IPS DF 19.7 (cell line): ENCODE results near the gene SNAPC2.

Source experiments
- DNase-seq: peaks from one replicate; pipeline ENCODE4 v3.0.0-alpha.2; 2013; ENCODE audit warnings: low read depth, low spot score

The SNAPC2 gene, protein sequence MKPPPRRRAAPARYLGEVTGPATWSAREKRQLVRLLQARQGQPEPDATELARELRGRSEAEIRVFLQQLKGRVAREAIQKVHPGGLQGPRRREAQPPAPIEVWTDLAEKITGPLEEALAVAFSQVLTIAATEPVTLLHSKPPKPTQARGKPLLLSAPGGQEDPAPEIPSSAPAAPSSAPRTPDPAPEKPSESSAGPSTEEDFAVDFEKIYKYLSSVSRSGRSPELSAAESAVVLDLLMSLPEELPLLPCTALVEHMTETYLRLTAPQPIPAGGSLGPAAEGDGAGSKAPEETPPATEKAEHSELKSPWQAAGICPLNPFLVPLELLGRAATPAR

DNA sequence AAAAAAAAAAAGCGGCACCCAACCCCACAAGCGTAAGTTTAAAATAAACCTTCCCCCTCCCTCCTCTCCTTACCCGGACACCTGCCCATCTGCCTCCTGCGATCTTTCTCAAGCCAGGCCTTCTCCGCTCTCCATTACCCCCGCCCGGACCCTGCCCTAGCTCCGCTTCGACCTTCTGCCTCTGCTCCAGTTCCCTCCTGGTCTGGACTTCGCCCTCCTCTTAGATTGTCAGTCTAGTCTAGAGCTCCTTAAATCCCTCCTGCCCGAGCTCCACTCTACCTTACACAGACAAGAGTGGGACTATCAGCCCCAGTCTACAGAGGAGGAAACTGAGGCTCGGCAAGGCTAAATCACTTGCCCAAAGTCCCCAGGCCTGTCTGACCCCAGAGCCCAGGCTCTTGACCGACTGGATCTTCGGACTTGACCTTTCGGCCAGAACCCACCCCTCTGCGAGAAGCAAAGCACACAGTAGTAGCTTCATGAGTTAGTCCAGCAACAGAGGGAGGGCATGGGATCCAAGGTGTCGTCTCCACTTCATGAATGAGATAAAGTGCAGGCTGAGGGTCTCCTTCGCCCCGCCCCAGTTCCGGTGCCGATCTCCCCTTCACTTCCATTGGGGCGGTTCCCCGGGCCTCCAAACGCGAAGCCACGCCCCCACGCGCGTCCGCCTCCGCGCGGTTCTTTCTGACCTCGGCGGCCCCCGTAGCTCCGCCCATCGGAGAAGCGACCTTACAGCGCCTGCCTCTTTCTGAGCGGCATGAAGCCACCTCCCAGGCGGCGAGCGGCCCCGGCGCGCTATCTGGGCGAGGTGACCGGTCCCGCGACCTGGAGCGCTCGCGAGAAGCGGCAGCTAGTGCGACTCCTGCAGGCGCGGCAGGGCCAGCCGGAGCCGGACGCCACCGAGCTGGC lies at the start of gene SNAPC2:
SNAPC2 (plus strand) TSS at position 729 of the 909 bp plus-strand sequence; CDS start at position 758, 29 bp downstream.
- no peak for DNase-seq

DNA sequence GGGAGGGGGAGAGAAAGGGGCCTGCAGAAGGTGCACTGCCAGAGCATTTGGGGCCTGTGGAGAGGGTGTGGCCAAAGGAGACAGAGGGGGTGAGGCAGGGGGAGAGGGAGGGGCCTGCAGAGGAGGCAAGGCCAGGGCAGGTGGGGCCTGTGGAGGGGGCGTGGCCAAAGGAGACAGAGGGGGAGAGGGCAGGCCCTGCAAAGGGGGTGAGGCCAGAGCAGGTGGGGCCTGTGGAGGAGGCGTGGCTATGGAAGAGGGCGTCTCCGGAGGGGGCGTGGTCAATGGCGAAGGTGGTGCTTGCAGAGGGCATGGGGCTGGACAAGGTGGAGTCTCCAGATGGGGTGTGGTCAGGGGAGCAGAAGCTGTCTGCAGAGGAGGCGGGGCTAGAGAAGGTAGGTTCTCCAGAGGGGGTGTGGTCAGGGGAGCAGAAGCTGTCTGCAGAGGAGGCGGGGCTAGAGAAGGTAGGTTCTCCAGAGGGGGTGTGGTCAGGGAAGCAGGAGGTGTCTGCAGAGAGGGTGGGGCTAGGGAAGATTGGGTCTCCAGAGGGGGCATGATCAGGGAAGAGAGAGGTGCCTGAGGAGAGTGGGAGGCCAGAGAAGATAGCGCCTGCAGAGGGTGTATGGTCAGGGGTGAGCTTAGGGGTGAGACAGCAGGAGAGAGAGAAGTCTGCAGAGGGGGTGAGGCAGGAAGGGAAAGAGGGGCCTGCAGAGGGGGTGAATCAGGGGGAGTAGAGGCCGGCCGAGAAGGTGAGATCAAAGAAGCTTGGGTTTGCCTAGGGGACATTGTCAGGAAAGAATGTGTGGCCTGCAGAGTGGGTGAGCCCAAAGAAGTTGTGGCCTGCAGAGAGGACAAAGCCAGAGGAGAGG lies 49.3 kb upstream of the SNAPC2 start:
- no peak for DNase-seq

GRCh38 chr19:7871437-7872305 lies 48.5 kb upstream of the SNAPC2 start:
- no peak for DNase-seq

DNA sequence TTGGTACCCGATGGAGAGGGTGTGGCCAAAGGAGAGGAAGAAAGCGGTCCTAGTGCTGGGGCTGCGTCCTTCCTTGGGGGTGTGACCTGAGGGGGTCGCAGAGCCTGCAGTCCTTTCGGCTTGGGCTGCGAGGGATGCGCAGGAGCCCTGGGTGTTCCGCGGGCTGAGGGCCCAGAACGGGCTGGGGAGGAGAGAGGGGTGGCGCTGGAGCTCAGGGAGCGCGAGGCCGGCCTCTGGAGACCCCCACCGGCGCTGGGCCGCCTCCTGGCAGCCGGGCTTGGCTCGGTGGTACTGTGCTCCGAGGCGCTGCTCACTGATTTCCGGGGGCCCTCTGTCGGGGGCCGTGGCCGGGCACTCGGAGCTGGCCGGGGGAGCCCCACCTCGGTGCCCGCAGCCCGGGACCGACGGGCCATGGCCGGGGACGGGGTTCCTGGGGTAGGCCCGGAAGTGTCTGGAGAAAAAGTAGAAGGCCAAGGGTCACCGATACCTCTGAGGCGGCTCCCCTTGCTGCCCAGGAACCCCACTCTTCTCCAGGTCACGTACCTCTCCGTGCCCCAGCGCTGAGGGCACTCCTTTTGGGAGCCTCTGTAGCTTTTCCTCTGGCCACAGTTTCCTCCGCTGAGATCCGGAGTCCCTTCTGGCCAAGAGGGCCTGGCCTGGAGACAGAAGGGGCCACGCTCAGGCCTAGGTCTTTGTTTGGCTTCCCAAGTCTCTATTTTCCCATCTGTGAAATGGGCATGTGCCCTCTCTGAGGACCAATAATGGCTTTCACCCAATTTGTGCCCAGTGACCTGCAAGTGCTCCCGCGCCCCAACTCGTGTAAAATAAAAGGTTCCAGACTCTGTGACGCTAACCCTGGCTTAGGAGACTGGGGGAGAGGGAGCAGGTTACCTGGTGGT lies 47.6 kb upstream of the SNAPC2 start:
- no peak for DNase-seq

DNA sequence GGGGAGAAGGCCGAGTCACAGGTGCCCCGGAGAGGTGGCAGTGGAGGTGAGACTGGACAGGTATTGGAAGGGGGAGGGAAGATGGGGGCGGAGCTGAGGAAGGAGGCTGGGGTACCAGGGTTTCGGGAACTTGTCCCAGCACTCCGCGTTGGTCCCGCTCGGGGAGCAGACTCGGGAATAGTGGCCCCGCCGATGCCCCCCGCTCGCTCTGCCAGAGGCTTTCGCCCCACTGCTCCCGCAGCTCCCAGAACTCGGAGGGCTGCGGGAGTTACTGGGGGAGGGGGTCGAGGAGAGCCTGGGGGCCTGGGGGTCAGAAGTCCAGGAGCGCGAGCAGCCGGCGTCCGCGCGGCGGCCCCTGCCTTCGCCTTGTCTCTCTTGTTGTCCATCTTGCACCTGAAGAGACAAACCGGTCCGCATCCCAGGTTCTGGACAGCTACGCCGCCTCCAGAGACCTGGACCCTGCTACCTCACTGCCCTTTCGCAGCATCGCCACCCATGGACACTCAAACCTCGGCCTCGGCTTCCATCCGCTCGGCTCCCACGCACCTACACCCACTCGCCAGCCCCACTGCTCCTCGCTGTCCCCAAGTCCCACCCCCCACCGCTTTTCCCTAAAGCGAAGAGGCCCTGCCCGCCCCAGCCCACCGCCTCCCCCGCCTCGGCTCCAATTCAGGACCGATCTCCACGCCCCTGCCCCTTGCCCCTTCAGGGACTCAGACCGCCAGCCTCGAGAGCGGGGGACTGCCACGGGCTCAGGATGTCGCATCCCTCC lies 46.6 kb upstream of the SNAPC2 start:
- no peak for DNase-seq

DNA sequence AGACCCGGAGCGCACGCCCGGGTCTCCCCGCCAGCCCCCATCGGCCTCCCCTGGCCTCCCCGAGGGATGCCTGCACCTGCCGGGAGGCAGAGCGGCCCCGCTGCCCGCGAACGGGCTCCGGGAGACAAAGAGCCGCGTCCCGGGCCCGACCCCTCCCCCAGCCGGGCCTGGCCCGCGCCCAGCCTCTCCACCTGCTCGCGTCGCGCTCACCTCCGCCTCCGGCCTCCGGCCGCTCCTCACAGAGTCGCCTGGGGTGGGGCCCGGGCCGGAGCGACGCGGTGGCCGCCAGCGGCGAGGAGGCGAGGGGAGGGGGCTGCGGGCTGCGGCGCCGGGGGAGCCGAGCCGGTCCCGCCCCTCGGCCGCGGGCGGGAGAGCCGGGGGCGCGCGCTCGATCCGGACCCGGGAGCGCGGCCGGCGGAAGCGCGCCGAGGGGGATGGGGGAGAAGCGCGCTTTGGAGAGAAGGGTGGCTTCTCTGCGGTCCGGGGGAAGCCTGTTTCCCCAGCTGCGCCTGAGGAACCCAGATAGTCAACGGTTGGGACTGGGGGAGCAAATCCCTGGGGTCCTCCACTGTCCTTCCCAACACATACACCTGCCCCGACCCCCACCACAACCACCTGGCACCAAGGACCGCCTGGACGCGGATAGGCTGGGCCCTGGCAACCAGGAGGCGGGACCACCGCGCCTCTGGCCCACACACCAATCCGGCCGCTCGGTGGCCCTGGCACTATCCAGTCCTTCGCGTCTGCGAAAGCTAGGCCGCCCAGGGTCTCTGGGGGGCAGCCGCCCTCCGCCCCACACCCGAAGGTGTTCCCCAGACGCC lies 45.9 kb upstream of the SNAPC2 start, which contains the start of gene PRR36:
PRR36 (minus strand) TSS at position 315 of the 821 bp plus-strand sequence. CDS start 701 bp downstream, outside the sequence.
- no peak for DNase-seq

- no peak for DNase-seq
These were observed 45.3 kb upstream of the SNAPC2 start for GRCh38 chr19:7874897-7875273.

DNA sequence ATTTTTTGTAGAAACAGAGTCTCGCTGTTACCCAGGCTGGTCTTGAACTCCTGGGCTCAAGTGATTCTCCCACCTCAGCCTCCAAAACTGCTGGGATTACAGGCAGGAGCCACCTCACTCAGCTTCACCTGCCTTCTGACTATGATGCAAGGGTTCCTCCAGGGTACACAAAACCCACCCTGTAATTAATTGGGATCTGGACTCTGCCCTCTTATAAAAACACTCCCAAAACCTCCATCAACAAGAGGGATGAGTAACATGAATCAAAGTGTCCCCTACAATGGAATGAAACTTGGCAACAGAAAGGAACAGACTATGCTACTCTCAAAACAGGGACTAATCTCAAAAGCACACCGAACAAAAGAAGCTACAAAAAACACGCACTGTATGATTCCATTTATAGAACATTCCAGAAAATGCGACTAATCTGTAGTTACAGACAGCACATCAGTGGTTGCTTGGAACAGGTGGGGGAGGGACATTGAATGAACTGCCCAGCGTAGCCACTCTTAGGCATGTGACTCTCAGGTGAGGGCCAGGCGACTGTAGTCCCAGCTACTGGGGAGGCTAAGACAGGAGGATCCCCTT lies 42.8 kb upstream of the SNAPC2 start:
- no peak for DNase-seq

DNA sequence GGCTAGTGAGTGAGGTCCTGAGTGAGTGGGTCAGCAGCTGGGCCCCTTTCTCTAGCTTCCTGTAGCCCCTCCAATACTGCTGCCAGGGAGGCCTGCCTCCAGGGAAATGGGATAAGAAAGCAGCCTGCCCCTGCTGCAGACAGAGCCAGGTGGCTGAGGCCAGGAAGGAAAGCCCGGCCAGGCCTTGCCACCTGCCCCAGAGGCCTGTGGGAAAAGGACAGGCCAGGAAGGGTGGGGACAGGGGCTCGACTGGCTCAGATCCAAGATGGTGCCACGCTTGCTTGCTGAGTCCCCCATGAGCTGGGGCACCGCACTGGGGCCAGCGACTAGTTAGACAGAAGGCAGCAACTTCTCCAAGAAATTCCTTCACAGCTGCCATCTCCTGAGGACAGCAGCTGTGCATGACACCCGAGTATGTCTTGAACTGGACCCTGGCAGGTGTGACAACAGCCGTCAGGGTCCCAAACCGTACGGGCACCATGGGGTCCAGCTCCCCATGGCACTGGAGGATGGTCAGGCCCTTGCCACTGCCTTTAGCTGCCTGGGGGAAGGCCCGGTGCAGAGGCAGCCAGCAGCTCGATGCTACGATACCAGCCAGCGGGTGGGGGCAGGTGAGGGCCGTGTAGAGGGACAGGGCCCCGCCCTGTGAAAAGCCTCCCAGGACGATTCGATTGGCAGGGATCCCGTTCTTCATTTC lies 40.9 kb upstream of the SNAPC2 start:
- no peak for DNase-seq

- DNase-seq: no peak
These were observed 40.3 kb upstream of the SNAPC2 start for GRCh38 chr19:7879836-7880235.

GRCh38 chr19:7881910-7882309 lies 38.2 kb upstream of the SNAPC2 start:
- DNase-seq: no peak

DNA sequence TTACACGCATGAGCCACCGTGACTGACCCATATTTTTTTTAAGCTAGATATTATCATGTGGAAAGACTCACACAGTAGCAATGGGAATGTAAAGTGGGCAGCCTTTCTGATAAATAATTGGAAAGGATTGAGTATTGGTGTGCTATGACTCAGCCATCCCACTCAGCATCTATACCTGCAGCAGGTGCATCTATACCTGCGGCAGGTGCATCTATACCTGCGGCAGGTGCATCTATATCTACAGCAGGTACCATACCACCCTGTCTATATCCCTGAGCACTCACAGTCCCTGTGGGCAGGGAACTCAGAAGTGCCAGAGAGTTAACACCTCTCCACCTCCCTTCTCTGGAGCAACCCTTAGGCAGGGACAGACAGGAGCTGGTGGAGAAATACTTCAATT lies 37.0 kb upstream of the SNAPC2 start:
- DNase-seq: no peak

- no peak for DNase-seq
These were observed 36.2 kb upstream of the SNAPC2 start for GRCh38 chr19:7883796-7884570.

- no peak for DNase-seq
These were observed 34.3 kb upstream of the SNAPC2 start for GRCh38 chr19:7885818-7886217.

DNA sequence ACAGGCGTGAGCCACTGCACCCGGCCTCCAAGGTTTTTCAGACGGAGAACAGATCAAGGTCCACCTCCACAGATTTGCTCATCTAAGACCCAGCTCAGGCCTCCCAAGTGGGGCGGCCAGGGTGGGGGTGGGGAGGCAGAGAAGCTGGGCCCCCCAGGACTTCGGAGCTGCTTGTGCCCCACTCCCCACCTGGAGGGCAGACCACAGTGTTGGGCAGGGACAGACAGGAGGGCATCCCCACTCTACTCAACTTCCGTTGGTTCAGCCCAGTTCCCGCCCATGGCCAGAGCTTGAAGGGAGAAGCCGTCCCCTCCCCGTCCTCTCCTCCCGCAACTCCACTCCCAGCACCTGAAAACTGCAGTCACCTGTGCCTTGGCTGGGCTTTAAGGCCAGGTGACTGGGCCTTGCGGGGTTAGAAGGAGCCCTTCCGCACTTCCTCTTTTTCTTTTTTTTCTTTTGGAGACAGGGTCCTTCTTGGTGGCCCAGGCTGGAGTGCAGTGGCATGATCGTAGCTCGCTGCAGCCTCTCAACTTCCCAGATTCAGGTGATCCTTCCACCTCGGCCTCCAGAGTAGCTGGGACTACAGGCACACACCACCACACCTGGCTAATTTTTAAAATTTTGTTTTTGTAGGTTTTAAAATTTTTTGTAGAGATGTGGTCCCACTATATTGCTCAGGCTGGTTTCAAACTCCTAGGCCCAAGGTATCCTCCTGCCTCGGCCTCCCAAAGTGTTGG lies 32.6 kb upstream of the SNAPC2 start:
- DNase-seq: no peak
